ENCODE data around the gene SULT1A1. TPM values are rescaled to one million over a fixed set of nuclear protein-coding genes. Genes with fewer than 3 reads are reported as not detected.

The SULT1A1 gene
- total and polyA plus RNA-seq, 2 of the 13 experiments (the other 11 are each of a cell fraction or from before 2014, with no cell fraction given) = 114 to 147 TPM

- TF ChIP-seq ZNF563 (CRISPR knock-in tag; IDR thresholded peaks at IDR 0.05) = no peak
- TF ChIP-seq ZBTB3 (CRISPR knock-in tag; IDR thresholded peaks at IDR 0.05; ENCODE audit: borderline replicate concordance, low read depth) = no peak
- TF ChIP-seq KDM6A (CRISPR knock-in tag; IDR thresholded peaks at IDR 0.05; ENCODE audit: low read depth) = no peak; the same call in 1 of the 2 replicates
- peak; percentile 43; the same call in 1 of the 2 replicates for TF ChIP-seq POLR2AphosphoS5 (IDR thresholded peaks at IDR 0.05; ENCODE audit: low read depth, low read length)
- peak; percentile 64; the same call in 1 of the 2 replicates for TF ChIP-seq ZMYM2 (CRISPR knock-in tag; IDR thresholded peaks at IDR 0.05)
- TF ChIP-seq STAG1 (CRISPR knock-in tag; IDR thresholded peaks at IDR 0.05) = peak; percentile 41
- peak; percentile 26; the same call in 1 of the 2 replicates for TF ChIP-seq MEIS1 (CRISPR knock-in tag; IDR thresholded peaks at IDR 0.05; ENCODE audit: borderline replicate concordance)
- TF ChIP-seq MXI1 (IDR thresholded peaks at IDR 0.05; ENCODE audit: borderline replicate concordance, low read depth, low read length) = peak; percentile 52; the same call in 1 of the 3 replicates
- no peak for TF ChIP-seq ZNF251 (CRISPR knock-in tag; IDR thresholded peaks at IDR 0.05)
- TF ChIP-seq SPEN (CRISPR knock-in tag; IDR thresholded peaks at IDR 0.05; ENCODE audit: low read depth) = peak; percentile 5; the same call in 1 of the 2 replicates
- peak; percentile 17; the same call in 1 of the 2 replicates for TF ChIP-seq DR1 (CRISPR knock-in tag; IDR thresholded peaks at IDR 0.05)
- no peak for TF ChIP-seq BORCS8-MEF2B (CRISPR knock-in tag; IDR thresholded peaks at IDR 0.05)
- no peak for TF ChIP-seq KIAA2018 (CRISPR knock-in tag; IDR thresholded peaks at IDR 0.05; ENCODE audit: borderline replicate concordance)
- 0 out of 2 replicates have a peak, but pooled peaks have one; percentile 19 for TF ChIP-seq KLF15 (CRISPR knock-in tag; IDR thresholded peaks at IDR 0.05; ENCODE audit: borderline replicate concordance)
- TF ChIP-seq ZNF703 (CRISPR knock-in tag; IDR thresholded peaks at IDR 0.05; ENCODE audit: borderline replicate concordance) = 0 out of 2 replicates have a peak, but pooled peaks have one; percentile 15
Measured at GRCh38 chr16:28597692-28598261, 12.1 kb downstream of the SULT1A1 start (continued).
